ENCODE results near the gene CCDC183. TPM values are rescaled to one million over a fixed set of nuclear protein-coding genes. Genes with fewer than 3 reads are reported as not detected.

The CCDC183 gene
- total and polyA plus RNA-seq, 4 donors: 0.20 to 1.8 (median 1.0) TPM

GRCh38 chr9:136776947-136777346, 19.2 kb upstream of the CCDC183 start:
- no peaks in the 10 kb centered on the region for H3K36me3 ChIP-seq (ENCODE audit: control insufficient read depth in 4 of 4, insufficient read depth in 3 of 4, low read depth in 1 of 4, low read length in 3 of 4)
- H3K9ac ChIP-seq (ENCODE audit: low read depth in 1 of 2, low read length in 2 of 2): no peak overlapping the region
- no peak for TF ChIP-seq HNF4G (IDR thresholded peaks at IDR 0.05)
- TF ChIP-seq EGR1 (IDR thresholded peaks at IDR 0.05; ENCODE audit: low read depth in 2 of 2): no peak
- TF ChIP-seq FOXA1 (IDR thresholded peaks at IDR 0.05): no peak
- TF ChIP-seq FOXA2 (IDR thresholded peaks at IDR 0.05): no peak
- no peak for TF ChIP-seq MAX (IDR thresholded peaks at IDR 0.05)
- TF ChIP-seq SP1 (IDR thresholded peaks at IDR 0.05): no peak
- TF ChIP-seq YY1 (IDR thresholded peaks at IDR 0.05): no peak
- TF ChIP-seq ZBTB33 (IDR thresholded peaks at IDR 0.05): no peak
- no peak for TF ChIP-seq TAF1 (conservative IDR thresholded peaks at IDR 0.05)
- H3K27me3 ChIP-seq (ENCODE audit: control insufficient read depth in 4 of 4, insufficient read depth in 4 of 4, low read length in 3 of 4): no peaks in the 10 kb centered on the region
- peaks cover 0 to 2% (median 0%) of the 10 kb centered on the region in 4 donors for H3K4me1 ChIP-seq (ENCODE audit: control insufficient read depth in 4 of 4, insufficient read depth in 4 of 4, low read length in 3 of 4)
- peaks cover 4 to 8% (median 5%) of the 10 kb centered on the region in 4 donors for H3K9me3 ChIP-seq (ENCODE audit: control insufficient read depth in 4 of 4, low read length in 3 of 4)
- no peak for DNase-seq (ENCODE audit: low spot score)
- no peak overlapping the region for H3K4me3 ChIP-seq (ENCODE audit: low read depth in 1 of 3, low read length in 3 of 3)
- H3K27ac ChIP-seq (ENCODE audit: low read depth in 1 of 2, low read length in 2 of 2): no peak overlapping the region
- WGBS: 67% methylated on average over 7 of the region's 7 CpGs

- no peak overlapping the region for H3K27ac ChIP-seq (ENCODE audit: low read depth in 1 of 2, low read length in 2 of 2)
These were observed 18.8 kb upstream of the CCDC183 start for GRCh38 chr9:136777359-136777758.

More at GRCh38 chr9:136777359-136777758, 18.8 kb upstream of the CCDC183 start:
- H3K36me3 ChIP-seq (ENCODE audit: control insufficient read depth in 4 of 4, insufficient read depth in 3 of 4, low read depth in 1 of 4, low read length in 3 of 4): no peaks in the 10 kb centered on the region
- no peak for DNase-seq (ENCODE audit: low spot score)
- WGBS: 59% methylated on average over 14 of the region's 14 CpGs
- peaks cover 4 to 8% (median 5%) of the 10 kb centered on the region in 4 donors for H3K9me3 ChIP-seq (ENCODE audit: control insufficient read depth in 4 of 4, low read length in 3 of 4)
- H3K9ac ChIP-seq (ENCODE audit: low read depth in 1 of 2, low read length in 2 of 2): no peak overlapping the region
- no peaks in the 10 kb centered on the region for H3K27me3 ChIP-seq (ENCODE audit: control insufficient read depth in 4 of 4, insufficient read depth in 4 of 4, low read length in 3 of 4)
- H3K4me1 ChIP-seq (ENCODE audit: control insufficient read depth in 4 of 4, insufficient read depth in 4 of 4, low read length in 3 of 4): peaks cover 0 to 2% (median 0%) of the 10 kb centered on the region in 4 donors
- TF ChIP-seq FOXA2 (IDR thresholded peaks at IDR 0.05) (no peak), YY1 (IDR thresholded peaks at IDR 0.05) (no peak), MAX (IDR thresholded peaks at IDR 0.05) (no peak), HNF4G (IDR thresholded peaks at IDR 0.05) (no peak), JUND (IDR thresholded peaks at IDR 0.05) (no peak), ZBTB33 (IDR thresholded peaks at IDR 0.05) (no peak), FOXA1 (IDR thresholded peaks at IDR 0.05) (no peak), GABPA (IDR thresholded peaks at IDR 0.05 in 1 of 2, conservative IDR thresholded peaks at IDR 0.05 in 1 of 2) (no peak), SP1 (IDR thresholded peaks at IDR 0.05) (no peak), CTCF (IDR thresholded peaks at IDR 0.05; ENCODE audit: low read depth, low read length, missing input control) (no peak), HNF4A (conservative IDR thresholded peaks at IDR 0.05) (no peak), ATF3 (IDR thresholded peaks at IDR 0.05) (no peak), RAD21 (IDR thresholded peaks at IDR 0.05) (no peak), EGR1 (IDR thresholded peaks at IDR 0.05; ENCODE audit: low read depth in 2 of 2) (no peak), RXRA (IDR thresholded peaks at IDR 0.05) (no peak), TAF1 (conservative IDR thresholded peaks at IDR 0.05) (no peak), REST (IDR thresholded peaks at IDR 0.05) (no peak)
- H3K4me3 ChIP-seq (ENCODE audit: low read depth in 1 of 3, low read length in 3 of 3): no peak overlapping the region
